Body of pancreas (tissue), 4 donors: ENCODE results near the gene CBL.

Source experiments
- CTCF ChIP-seq, 7 experiments: fragments of 450-650 bp in 4 of 7; fragments of 200-600 bp in 3 of 7; sonication (generic) in 3 of 7; IDR thresholded peaks; one replicate each; pipeline ENCODE4 v1.5.1; 2016 to 2019; ENCODE audit warnings: antibody characterized with exemption in 7 of 7
- POLR2A ChIP-seq, 3 donors: fragments of 450-650 bp; IDR thresholded peaks; one replicate each; pipeline ENCODE4 v1.6.1; 2016; ENCODE audit warnings: antibody characterized with exemption in 3 of 3, mild to moderate bottlenecking in 2 of 3

GRCh38 chr11:119166368-119167076, 39.6 kb upstream of the CBL start:
- TF ChIP-seq CTCF (IDR thresholded peaks at IDR 0.05) (no peak), POLR2A (IDR thresholded peaks at IDR 0.05) (no peak)
